T-cell (primary cell): ENCODE measurements around the gene BLTP3A. TPM values are rescaled to one million over a fixed set of nuclear protein-coding genes. Genes with fewer than 3 reads are reported as not detected.

Experiments used
- ATAC-seq, 4 experiments: fragments of 200-7000 bp in 3 of 4; fragments of 150-1000 bp in 1 of 4; cut with Tn5 transposase; replicated peaks in 1 of 4; 1 replicate in 3 of 4; 2 replicates in 1 of 4; pipeline ENCODE4 v1.10.0; 2021; ENCODE audit warnings: moderate library complexity in 3 of 4, mild to moderate bottlenecking in 2 of 4, moderate number of reproducible peaks in 1 of 4
- CTCF ChIA-PET, 2 donors: fragments of 300-600 bp; sonication (Branson Sonifier 250); formaldehyde crosslinking; loops; one replicate each; lab custom pipeline; 2022; ENCODE audit warnings: antibody characterized with exemption in 2 of 2; lab: Charles Lee
- POLR2A ChIA-PET, 2 donors: fragments of 300-600 bp; sonication (Branson Sonifier 250); formaldehyde crosslinking; loops; one replicate each; lab custom pipeline; 2022; ENCODE audit warnings: antibody characterized with exemption in 2 of 2; lab: Charles Lee
- DNase-seq, 35 experiments: peaks; one replicate each; pipeline versions ENCODE4 v3.0.0 to v3.0.0-alpha.2; 2013 to 2023
- H3K27ac ChIP-seq: one replicate; pipeline ENCODE4 v1.5.1; 2013; ENCODE audit warnings: low read length
- H3K27me3 ChIP-seq, 2 experiments: replicated peaks in 1 of 2; 1 replicate in 1 of 2; 2 replicates in 1 of 2; pipeline versions ENCODE4 v1.6.1 to v1.7.0; 2013; ENCODE audit warnings: low read length in 1 of 2, mixed read lengths in 1 of 2; ENCODE audit not compliant: control insufficient read depth in 2 of 2, insufficient read depth in 2 of 2; ENCODE audit errors: extremely low read depth in 1 of 2
- H3K36me3 ChIP-seq, 2 donors: 1 replicate in 1 of 2; 2 replicates in 1 of 2; pipeline versions ENCODE4 v1.6.1 to v1.7.0; 2013; ENCODE audit warnings: low read length in 1 of 2; ENCODE audit not compliant: control insufficient read depth in 2 of 2, insufficient read depth in 1 of 2; ENCODE audit errors: extremely low read depth in 1 of 2
- H3K4me1 ChIP-seq, 2 experiments: 1 replicate in 1 of 2; 2 replicates in 1 of 2; pipeline versions ENCODE4 v1.6.1 to v1.7.0; 2013; ENCODE audit warnings: low read length in 2 of 2, mixed read lengths in 1 of 2; ENCODE audit not compliant: insufficient read depth in 2 of 2, control insufficient read depth in 1 of 2; ENCODE audit errors: extremely low read depth in 1 of 2
- H3K4me3 ChIP-seq, 2 donors: 1 replicate in 1 of 2; 2 replicates in 1 of 2; pipeline versions ENCODE4 v1.5.1 to v1.7.0; 2013; ENCODE audit warnings: mild to moderate bottlenecking in 2 of 2, low read length in 1 of 2, moderate library complexity in 1 of 2; ENCODE audit not compliant: control insufficient read depth in 1 of 2; ENCODE audit errors: extremely low read depth in 1 of 2
- H3K9me3 ChIP-seq: 2 replicates; pipeline ENCODE4 v1.7.0; 2013
- H3K27ac Mint-ChIP-seq, 2 donors: one replicate each; pipeline ENCODE4 v1.8.0; 2020 to 2021; ENCODE audit warnings: mild to moderate bottlenecking in 2 of 2, mixed read lengths in 2 of 2
- H3K27me3 Mint-ChIP-seq, 2 donors: one replicate each; pipeline ENCODE4 v1.8.0; 2021 to 2022; ENCODE audit warnings: mixed read lengths in 2 of 2
- H3K36me3 Mint-ChIP-seq: one replicate; pipeline ENCODE4 v1.8.0; 2021; ENCODE audit warnings: mixed read lengths
- H3K4me1 Mint-ChIP-seq, 3 donors: one replicate each; pipeline ENCODE4 v1.8.0; 2020 to 2022; ENCODE audit warnings: mixed read lengths in 3 of 3, mild to moderate bottlenecking in 1 of 3
- H3K4me3 Mint-ChIP-seq, 3 donors: one replicate each; pipeline ENCODE4 v1.8.0; 2020 to 2022; ENCODE audit warnings: mild to moderate bottlenecking in 3 of 3, mixed read lengths in 3 of 3, moderate library complexity in 3 of 3
- H3K9me3 Mint-ChIP-seq, 3 donors: one replicate each; pipeline ENCODE4 v1.8.0; 2020 to 2022; ENCODE audit warnings: mixed read lengths in 3 of 3
- WGBS: methylation state at CpG from one replicate; pipeline ENCODE4 v1.1.5; 2013; ENCODE audit warnings: missing lambda C conversion rate; ENCODE audit not compliant: insufficient coverage; 5-methylcytosine and 5-hydroxymethylcytosine counted together
- total RNA-seq, 35 experiments: library from RNA in 6 of 35; stranded (reverse) in 6 of 35; fragments of 120-200 nt in 1 of 35; gene quantifications; one replicate each; pipeline versions ENCODE4 v1.2.1 to v1.2.4 and lab custom pipeline; 2013 to 2026

Gene BLTP3A
- total RNA-seq, 5 donors from 2014 or later (not counting 1 experiment from before 2014, with no cell fraction given), result 7.5 to 10.6 (median 9.5) TPM

GRCh38 chr6:34836451-34836850 is 44.6 kb downstream of the BLTP3A start:
- Histone ChIP-seq H3K27ac (no peak overlapping the region), H3K4me3 (no peak overlapping the region), H3K9me3 (no peaks in the 10 kb centered on the region), H3K36me3 (peaks cover 7 to 31% of the 10 kb centered on the region in 2 donors), H3K27me3 (no peaks in the 10 kb centered on the region), H3K4me1 (no peaks in the 10 kb centered on the region)
- Mint-ChIP-seq H3K9me3 (no peaks in the 10 kb centered on the region), H3K27ac (no peak overlapping the region), H3K4me1 (peaks cover 0 to 6% (median 0%) of the 10 kb centered on the region in 3 donors), H3K36me3 (peaks cover 46% of the 10 kb centered on the region), H3K4me3 (no peak overlapping the region), H3K27me3 (no peaks in the 10 kb centered on the region)
- CTCF ChIA-PET, result no interaction called here
- POLR2A ChIA-PET, result no interaction called here
- DNase-seq, result no peak
- ATAC-seq, result no peak
- WGBS, result no CpG with 5 or more reads among the region's 2 CpGs

DNA sequence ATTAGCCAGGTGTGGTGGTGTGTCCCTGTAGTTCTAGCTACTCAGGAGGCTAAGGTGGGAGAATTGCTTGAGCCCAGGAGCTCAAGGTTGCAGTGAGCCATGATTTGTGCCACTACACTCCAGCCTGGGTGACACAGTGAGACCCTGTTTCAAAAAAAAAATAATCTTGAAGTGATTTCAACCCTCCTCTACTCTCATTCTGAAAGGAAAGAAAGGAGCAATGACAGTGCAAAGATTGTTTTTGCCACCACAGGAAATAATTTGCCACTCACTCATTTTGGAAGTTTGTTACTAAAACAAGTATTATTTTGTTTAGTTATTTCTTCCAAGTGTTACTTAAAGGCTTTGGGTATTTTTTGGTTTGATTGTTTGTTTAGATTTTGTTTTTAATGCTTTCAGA is 45.6 kb downstream of the BLTP3A start:
- H3K4me1 ChIP-seq, result no peaks in the 10 kb centered on the region
- no peak overlapping the region for H3K27ac Mint-ChIP-seq
- no peak for DNase-seq
- peaks cover 7 to 31% of the 10 kb centered on the region in 2 donors for H3K36me3 ChIP-seq
- H3K36me3 Mint-ChIP-seq, result peaks cover 45% of the 10 kb centered on the region
- POLR2A ChIA-PET, result no interaction called here
- no peaks in the 10 kb centered on the region for H3K27me3 Mint-ChIP-seq
- ATAC-seq, result no peak
- H3K9me3 Mint-ChIP-seq, result no peaks in the 10 kb centered on the region
- CTCF ChIA-PET, result no interaction called here
- no peak overlapping the region for H3K27ac ChIP-seq
- peaks cover 0 to 6% (median 0%) of the 10 kb centered on the region in 3 donors for H3K4me1 Mint-ChIP-seq
- no peaks in the 10 kb centered on the region for H3K27me3 ChIP-seq
- H3K9me3 ChIP-seq, result no peaks in the 10 kb centered on the region
- H3K4me3 Mint-ChIP-seq, result no peak overlapping the region
- H3K4me3 ChIP-seq, result no peak overlapping the region

- Mint-ChIP-seq H3K9me3 (no peaks in the 10 kb centered on the region), H3K27me3 (no peaks in the 10 kb centered on the region), H3K27ac (no peak overlapping the region), H3K4me1 (peaks cover 0 to 6% (median 0%) of the 10 kb centered on the region in 3 donors), H3K36me3 (peaks cover 42% of the 10 kb centered on the region), H3K4me3 (no peak overlapping the region)
- H3K27me3 ChIP-seq, result no peaks in the 10 kb centered on the region
- H3K4me1 ChIP-seq, result no peaks in the 10 kb centered on the region
- no peak for ATAC-seq
- WGBS, result 94% methylated on average over 12 of the region's 15 CpGs
- no peak for DNase-seq
- peaks cover 7 to 26% of the 10 kb centered on the region in 2 donors for H3K36me3 ChIP-seq
- ChIA-PET CTCF (no interaction called here), POLR2A (no interaction called here)
- no peaks in the 10 kb centered on the region for H3K9me3 ChIP-seq
- no peak overlapping the region for H3K4me3 ChIP-seq
- H3K27ac ChIP-seq, result no peak overlapping the region
These were observed 47.9 kb downstream of the BLTP3A start for GRCh38 chr6:34839666-34840352.

Other genes starting within 250 kb of the BLTP3A start
- under 1 TPM in 3 of 5 donors, not detected in 2; 0.15 to 0.35 (median 0.30) TPM for gene SPDEF, start 235.8 kb upstream of the BLTP3A start, total RNA-seq
- gene ILRUN, start 95.3 kb upstream of the BLTP3A start, total RNA-seq, result 10 to 100 TPM; 61.0 to 76.6 (median 65.1) TPM
- 10 to 100 TPM; 57.9 to 60.8 (median 58.2) TPM for gene SNRPC, start 34.6 kb upstream of the BLTP3A start, total RNA-seq
- gene TAF11, start 96.0 kb downstream of the BLTP3A start, total RNA-seq, result 10 to 100 TPM; 22.7 to 35.1 (median 25.7) TPM
- 10 to 100 TPM; 11.1 to 14.4 (median 11.7) TPM for gene ANKS1A, start 97.2 kb downstream of the BLTP3A start, total RNA-seq